ENCODE results near the gene KCNA1. TPM values are rescaled to one million over a fixed set of nuclear protein-coding genes. Genes with fewer than 3 reads are reported as not detected.
A peak's percentile ranks its signal among the peaks of the same experiment; 100 is the strongest.

The KCNA1 gene
- total RNA-seq, 4 donors from 2014 or later: not detected

- Histone ChIP-seq H3K27me3 (peaks cover 0 to 65% (median 0%) of the 10 kb centered on the region in 4 donors), H3K9me3 (no peaks in the 10 kb centered on the region), H3K36me3 (no peaks in the 10 kb centered on the region), H3K4me1 (no peaks in the 10 kb centered on the region), H3K27ac (no peak overlapping the region), H3K4me3 (no peak overlapping the region)
- DNase-seq: no peak
- TF ChIP-seq CTCF (IDR thresholded peaks at IDR 0.05): no peak
- no peak for TF ChIP-seq POLR2A (IDR thresholded peaks at IDR 0.05)
- 60 to 64% methylated on average over 9 of the region's 9 CpGs for WGBS, 2 donors
- intact Hi-C loops (cut with DNase I): no loop called here
These were observed 15.7 kb upstream of the KCNA1 start for GRCh38 chr12:4894019-4894418.

GRCh38 chr12:4899364-4899763 lies 10.3 kb upstream of the KCNA1 start:
- no peak for DNase-seq
- Histone ChIP-seq H3K27ac (no peak overlapping the region), H3K4me3 (no peak overlapping the region), H3K27me3 (peaks cover 0 to 63% (median 0%) of the 10 kb centered on the region in 4 donors), H3K4me1 (no peaks in the 10 kb centered on the region), H3K9me3 (no peaks in the 10 kb centered on the region), H3K36me3 (no peaks in the 10 kb centered on the region)
- no peak for TF ChIP-seq CTCF (IDR thresholded peaks at IDR 0.05)
- TF ChIP-seq POLR2A (IDR thresholded peaks at IDR 0.05): no peak
- 57 to 58% methylated on average over 4 of the region's 4 CpGs for WGBS, 2 donors
- intact Hi-C loops (cut with DNase I): no loop called here

GRCh38 chr12:4900327-4900726 lies 9.4 kb upstream of the KCNA1 start:
- no peak for TF ChIP-seq POLR2A (IDR thresholded peaks at IDR 0.05)
- TF ChIP-seq CTCF (IDR thresholded peaks at IDR 0.05): no peak
- H3K27me3 ChIP-seq: peaks cover 0 to 62% (median 4%) of the 10 kb centered on the region in 4 donors
- H3K4me3 ChIP-seq: no peak overlapping the region
- no peaks in the 10 kb centered on the region for H3K9me3 ChIP-seq
- no peak overlapping the region for H3K27ac ChIP-seq
- WGBS, 2 donors: 59% methylated on average over 5 of the region's 5 CpGs
- no peaks in the 10 kb centered on the region for H3K36me3 ChIP-seq
- H3K4me1 ChIP-seq: no peaks in the 10 kb centered on the region
- intact Hi-C loops (cut with DNase I): no loop called here
- DNase-seq: no peak

GRCh38 chr12:4905316-4905715 lies 4.4 kb upstream of the KCNA1 start:
- DNase-seq: no peak
- Histone ChIP-seq H3K9me3 (no peaks in the 10 kb centered on the region), H3K4me1 (peaks cover 13 to 18% (median 15%) of the 10 kb centered on the region in 3 donors), H3K36me3 (no peaks in the 10 kb centered on the region), H3K4me3 (no peak overlapping the region), H3K27me3 (peaks cover 0 to 93% (median 20%) of the 10 kb centered on the region in 4 donors), H3K27ac (no peak overlapping the region)
- intact Hi-C loops (cut with DNase I): no loop called here
- TF ChIP-seq POLR2A (IDR thresholded peaks at IDR 0.05) (no peak), CTCF (IDR thresholded peaks at IDR 0.05) (no peak)

- Histone ChIP-seq H3K9me3 (no peaks in the 10 kb centered on the region), H3K27ac (no peak overlapping the region), H3K4me3 (peak overlapping the region in 2 of 4 donors; percentile 45 to 63), H3K27me3 (peaks cover 5 to 99% (median 25%) of the 10 kb centered on the region in 4 donors), H3K4me1 (peaks cover 17 to 29% (median 21%) of the 10 kb centered on the region in 3 donors), H3K36me3 (no peaks in the 10 kb centered on the region)
- intact Hi-C loops (cut with DNase I): no loop called here
- 2 to 4% methylated on average over 13 to 23 of the region's 31 CpGs for WGBS, 2 donors
- TF ChIP-seq CTCF (IDR thresholded peaks at IDR 0.05) (no peak), POLR2A (IDR thresholded peaks at IDR 0.05) (no peak)
- no peak for DNase-seq
These were observed 858 bp upstream of the KCNA1 start for GRCh38 chr12:4908684-4909409.
